Breast epithelium (tissue), 4 donors: ENCODE results near the gene PSMD13. TPM values are rescaled to one million over a fixed set of nuclear protein-coding genes. Genes with fewer than 3 reads are reported as not detected.

ENCODE experiments used
- DNase-seq, 2 donors: peaks; one replicate each; pipeline ENCODE4 v3.0.0-alpha.2; 2019; ENCODE audit warnings: low spot score in 2 of 2
- H3K27ac ChIP-seq, 2 donors: fragments of 200-600 bp; sonication (generic) in 1 of 2; one replicate each; pipeline ENCODE4 v1.5.1; 2016 to 2019; ENCODE audit warnings: mild to moderate bottlenecking in 1 of 2
- H3K27me3 ChIP-seq, 2 donors: fragments of 200-600 bp; sonication (generic) in 1 of 2; one replicate each; pipeline versions ENCODE4 v1.5.1 to v1.6.0; 2017 to 2019; ENCODE audit warnings: control low read depth in 1 of 2, mild to moderate bottlenecking in 1 of 2
- H3K36me3 ChIP-seq: fragments of 200-600 bp; one replicate; pipeline ENCODE4 v1.5.1; 2019
- H3K4me1 ChIP-seq, 2 donors: fragments of 200-600 bp; sonication (generic); one replicate each; pipeline ENCODE4 v1.5.1; 2016 to 2019; ENCODE audit warnings: control low read depth in 1 of 2
- H3K4me3 ChIP-seq, 3 donors: fragments of 200-600 bp; sonication (generic); 1 replicate in 2 of 3; 2 replicates in 1 of 3; pipeline ENCODE4 v1.5.1; 2016 to 2019; ENCODE audit warnings: mild to moderate bottlenecking in 3 of 3, moderate library complexity in 2 of 3
- H3K9me3 ChIP-seq, 2 donors: fragments of 200-600 bp; sonication (generic) in 1 of 2; one replicate each; pipeline ENCODE4 v1.5.1; 2016 to 2019; ENCODE audit warnings: control low read depth in 1 of 2
- POLR2A ChIP-seq: fragments of 450-650 bp; IDR thresholded peaks from one replicate; pipeline ENCODE4 v1.6.1; 2016; ENCODE audit warnings: antibody characterized with exemption, mild to moderate bottlenecking, moderate library complexity
- POLR2AphosphoS5 ChIP-seq, 3 donors: sonication (generic); formaldehyde crosslinking; IDR thresholded peaks; one replicate each; pipeline ENCODE4 v1.6.1; 2017; ENCODE audit warnings: antibody characterized with exemption in 3 of 3
- intact Hi-C: fragments of 100-400 bp; cut with DNase I; formaldehyde crosslinking; loops from one replicate; pipeline ENCODE4 v1.15.1; 2023; ENCODE audit warnings: low total_unique reads
- total RNA-seq, 3 donors: library from RNA; depleted of rRNA; stranded (reverse); fragments of >200 nt; gene quantifications; one replicate each; pipeline ENCODE4 v1.1.0, GENCODE V29; 2016
- TF ChIP-seq, protein P1 (sequence below), 3 donors: fragments of 450-650 bp; IDR thresholded peaks; one replicate each; pipeline ENCODE4 v1.5.1; 2016 to 2017; ENCODE audit warnings: antibody characterized with exemption in 3 of 3, mild to moderate bottlenecking in 3 of 3, moderate library complexity in 3 of 3

Gene PSMD13
- total RNA-seq, 3 donors from 2014 or later, result 96.0 to 114 (median 106) TPM

DNA sequence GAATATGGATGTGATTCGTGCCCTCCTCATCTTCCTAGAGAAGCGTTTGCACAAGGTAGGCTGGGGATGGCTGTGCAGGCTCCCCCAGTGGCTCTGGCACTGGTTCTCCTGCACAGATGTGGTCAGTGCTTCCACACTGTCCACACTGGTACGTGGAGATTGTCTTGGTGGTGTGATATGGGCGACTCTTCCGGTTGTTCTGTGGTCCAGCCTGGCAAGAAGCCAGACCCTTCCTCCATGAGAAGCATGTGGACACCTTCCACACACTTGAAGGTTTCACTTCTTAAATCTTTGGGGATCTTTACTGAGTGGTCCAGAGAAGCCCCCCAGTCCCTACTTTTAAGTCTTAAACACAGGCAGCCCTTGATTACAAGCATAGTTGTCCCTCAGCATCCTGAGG, 25.5 kb upstream of the PSMD13 start:
- TF ChIP-seq POLR2AphosphoS5 (IDR thresholded peaks at IDR 0.05) (no peak), POLR2A (no peak)
- TF ChIP-seq, protein P1, sequence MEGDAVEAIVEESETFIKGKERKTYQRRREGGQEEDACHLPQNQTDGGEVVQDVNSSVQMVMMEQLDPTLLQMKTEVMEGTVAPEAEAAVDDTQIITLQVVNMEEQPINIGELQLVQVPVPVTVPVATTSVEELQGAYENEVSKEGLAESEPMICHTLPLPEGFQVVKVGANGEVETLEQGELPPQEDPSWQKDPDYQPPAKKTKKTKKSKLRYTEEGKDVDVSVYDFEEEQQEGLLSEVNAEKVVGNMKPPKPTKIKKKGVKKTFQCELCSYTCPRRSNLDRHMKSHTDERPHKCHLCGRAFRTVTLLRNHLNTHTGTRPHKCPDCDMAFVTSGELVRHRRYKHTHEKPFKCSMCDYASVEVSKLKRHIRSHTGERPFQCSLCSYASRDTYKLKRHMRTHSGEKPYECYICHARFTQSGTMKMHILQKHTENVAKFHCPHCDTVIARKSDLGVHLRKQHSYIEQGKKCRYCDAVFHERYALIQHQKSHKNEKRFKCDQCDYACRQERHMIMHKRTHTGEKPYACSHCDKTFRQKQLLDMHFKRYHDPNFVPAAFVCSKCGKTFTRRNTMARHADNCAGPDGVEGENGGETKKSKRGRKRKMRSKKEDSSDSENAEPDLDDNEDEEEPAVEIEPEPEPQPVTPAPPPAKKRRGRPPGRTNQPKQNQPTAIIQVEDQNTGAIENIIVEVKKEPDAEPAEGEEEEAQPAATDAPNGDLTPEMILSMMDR (IDR thresholded peaks at IDR 0.05), result no peak

DNA sequence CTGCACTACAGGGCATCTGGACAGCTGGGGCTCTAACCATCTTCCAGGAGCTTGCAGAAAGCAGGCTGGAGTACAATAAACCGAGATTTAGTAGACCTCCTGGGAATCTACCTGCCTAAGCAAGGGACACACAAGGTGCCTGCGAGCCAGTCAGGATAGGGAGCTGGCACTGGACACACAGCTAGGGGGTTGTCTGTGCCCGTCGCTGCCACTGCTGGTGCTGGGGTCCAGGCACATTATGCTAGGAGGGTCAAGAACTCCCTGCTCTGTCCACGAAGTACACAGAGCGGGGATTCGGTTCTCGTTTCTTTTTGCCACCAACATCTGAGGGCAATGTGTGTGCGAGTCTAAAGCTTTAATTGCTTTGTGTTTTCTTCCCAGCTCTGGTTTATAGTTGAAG, 25.0 kb upstream of the PSMD13 start:
- H3K27ac ChIP-seq, result no peak overlapping the region
- TF ChIP-seq POLR2A, result no peak
- TF ChIP-seq, protein P1 (IDR thresholded peaks at IDR 0.05), result no peak
- no peak for TF ChIP-seq POLR2AphosphoS5 (IDR thresholded peaks at IDR 0.05)
- H3K4me3 ChIP-seq, result no peak overlapping the region
- H3K9me3 ChIP-seq, result no peaks in the 10 kb centered on the region
- intact Hi-C loops, result no loop called here
- H3K27me3 ChIP-seq, result no peaks in the 10 kb centered on the region
- H3K4me1 ChIP-seq, result peaks cover 6 to 14% of the 10 kb centered on the region in 2 donors
- peaks cover 10% of the 10 kb centered on the region for H3K36me3 ChIP-seq
- no peak for DNase-seq

More for the DNA sequence above, 25.5 kb upstream of the PSMD13 start:
- Histone ChIP-seq H3K4me1 (peaks cover 6 to 14% of the 10 kb centered on the region in 2 donors), H3K27ac (peak overlapping the region in 1 of 2 donors; percentile 99), H3K27me3 (no peaks in the 10 kb centered on the region), H3K36me3 (peaks cover 10% of the 10 kb centered on the region), H3K4me3 (no peak overlapping the region), H3K9me3 (no peaks in the 10 kb centered on the region)
- DNase-seq, result peak in 1 of 2 donors; percentile 17
- intact Hi-C loops, result no loop called here

DNA sequence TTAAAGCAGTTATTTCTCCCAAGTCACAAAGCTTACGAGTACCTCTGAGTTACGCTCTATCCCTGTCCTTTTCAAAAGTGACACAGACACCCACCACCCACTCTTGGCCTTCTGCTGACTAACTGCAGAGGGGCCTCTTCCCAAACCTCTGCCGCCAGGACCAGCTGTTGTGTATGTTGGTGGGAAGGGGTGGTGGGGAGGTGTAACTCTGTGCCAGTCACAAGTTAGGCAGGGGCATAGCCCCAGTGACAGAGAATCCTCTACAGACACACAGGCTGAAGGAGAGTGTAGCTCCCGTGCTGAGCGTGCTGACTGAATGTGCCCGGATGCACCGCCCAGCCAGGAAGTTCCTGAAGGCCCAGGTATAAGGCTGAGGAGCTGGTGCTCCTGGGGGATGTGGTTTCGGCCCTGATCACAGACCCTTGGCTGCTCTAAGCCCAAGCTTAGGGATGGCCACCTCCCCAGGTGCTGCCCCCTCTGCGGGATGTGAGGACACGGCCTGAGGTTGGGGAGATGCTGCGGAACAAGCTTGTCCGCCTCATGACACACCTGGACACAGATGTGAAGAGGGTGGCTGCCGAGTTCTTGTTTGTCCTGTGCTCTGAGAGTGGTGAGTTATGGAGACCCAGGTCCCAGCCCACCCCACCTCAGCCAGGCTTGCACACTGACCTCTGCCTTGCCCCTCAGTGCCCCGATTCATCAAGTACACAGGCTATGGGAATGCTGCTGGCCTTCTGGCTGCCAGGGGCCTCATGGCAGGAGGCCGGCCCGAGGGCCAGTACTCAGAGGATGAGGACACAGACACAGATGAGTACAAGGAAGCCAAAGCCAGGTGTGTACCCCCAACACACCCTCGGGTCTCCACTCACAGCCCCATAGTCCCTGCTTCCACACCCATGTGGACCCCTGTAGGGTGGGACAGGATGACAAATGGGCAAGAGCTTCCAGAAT, 24.4 kb upstream of the PSMD13 start:
- Histone ChIP-seq H3K4me1 (peaks cover 6 to 14% of the 10 kb centered on the region in 2 donors), H3K27ac (no peak overlapping the region), H3K27me3 (no peaks in the 10 kb centered on the region), H3K4me3 (no peak overlapping the region), H3K36me3 (peaks cover 10% of the 10 kb centered on the region), H3K9me3 (no peaks in the 10 kb centered on the region)
- no peak for DNase-seq
- TF ChIP-seq POLR2A (no peak), POLR2AphosphoS5 (IDR thresholded peaks at IDR 0.05) (no peak)
- TF ChIP-seq, protein P1 (IDR thresholded peaks at IDR 0.05), result no peak
- intact Hi-C loops, result no loop called here

DNA sequence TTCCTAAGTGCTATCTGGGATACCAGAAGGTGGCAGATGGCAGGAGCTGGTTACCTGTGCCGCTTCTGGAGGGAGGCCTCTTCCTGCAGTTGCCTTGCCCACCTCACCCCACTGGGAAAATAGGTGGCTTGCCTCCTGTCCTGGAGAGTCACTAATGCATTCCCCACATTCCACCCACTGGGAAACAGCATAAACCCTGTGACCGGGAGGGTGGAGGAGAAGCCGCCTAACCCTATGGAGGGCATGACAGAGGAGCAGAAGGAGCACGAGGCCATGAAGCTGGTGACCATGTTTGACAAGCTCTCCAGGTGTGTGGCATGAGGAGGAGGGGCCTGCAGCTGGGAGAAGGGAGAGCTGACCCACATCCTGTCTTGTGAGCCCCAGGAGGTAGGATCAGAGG, 23.7 kb upstream of the PSMD13 start:
- Histone ChIP-seq H3K9me3 (no peaks in the 10 kb centered on the region), H3K4me3 (no peak overlapping the region), H3K4me1 (peaks cover 6 to 14% of the 10 kb centered on the region in 2 donors), H3K36me3 (peaks cover 10% of the 10 kb centered on the region), H3K27ac (no peak overlapping the region), H3K27me3 (no peaks in the 10 kb centered on the region)
- intact Hi-C loops, result no loop called here
- peak in 1 of 2 donors; percentile 43 for DNase-seq
- no peak for TF ChIP-seq POLR2A
- no peak for TF ChIP-seq POLR2AphosphoS5 (IDR thresholded peaks at IDR 0.05)
- TF ChIP-seq, protein P1 (IDR thresholded peaks at IDR 0.05), result no peak

DNA sequence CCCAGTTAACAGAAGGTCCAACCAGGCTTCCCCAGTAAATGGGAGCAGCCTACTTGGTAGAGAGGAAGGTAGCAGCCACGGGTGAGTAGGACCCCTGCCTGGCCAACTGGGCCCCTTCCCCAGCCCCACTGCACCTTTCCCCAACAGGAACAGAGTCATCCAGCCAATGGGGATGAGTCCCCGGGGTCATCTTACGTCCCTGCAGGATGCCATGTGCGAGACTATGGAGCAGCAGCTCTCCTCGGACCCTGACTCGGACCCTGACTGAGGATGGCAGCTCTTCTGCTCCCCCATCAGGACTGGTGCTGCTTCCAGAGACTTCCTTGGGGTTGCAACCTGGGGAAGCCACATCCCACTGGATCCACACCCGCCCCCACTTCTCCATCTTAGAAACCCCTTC, 22.7 kb upstream of the PSMD13 start:
- H3K4me3 ChIP-seq, result no peak overlapping the region
- H3K27me3 ChIP-seq, result no peaks in the 10 kb centered on the region
- DNase-seq, result peak in 1 of 2 donors; percentile 25
- peaks cover 10% of the 10 kb centered on the region for H3K36me3 ChIP-seq
- H3K4me1 ChIP-seq, result peaks cover 5 to 14% of the 10 kb centered on the region in 2 donors
- no peaks in the 10 kb centered on the region for H3K9me3 ChIP-seq
- TF ChIP-seq POLR2A, result no peak
- intact Hi-C loops, result no loop called here
- H3K27ac ChIP-seq, result no peak overlapping the region
